Omental fat pad (tissue), 4 donors: ENCODE results near the gene KIF17. TPM values are rescaled to one million over a fixed set of nuclear protein-coding genes. Genes with fewer than 3 reads are reported as not detected.

Experiments used
- ATAC-seq: fragments of 150-250 bp; one replicate; pipeline ENCODE4 v1.9.1; 2016; ENCODE audit warnings: mild to moderate bottlenecking, moderate library complexity; ENCODE audit not compliant: low FRiP score
- DNase-seq: peaks from one replicate; pipeline ENCODE4 v3.0.0-alpha.2; 2019; ENCODE audit warnings: low spot score
- CTCF ChIP-seq, 3 donors: fragments of 450-650 bp; IDR thresholded peaks; one replicate each; pipeline ENCODE4 v1.5.1; 2016 to 2017; ENCODE audit warnings: antibody characterized with exemption in 3 of 3, mild to moderate bottlenecking in 3 of 3, moderate library complexity in 2 of 3
- total RNA-seq, 4 donors: library from RNA; depleted of rRNA; stranded (reverse); fragments of >200 nt; gene quantifications; one replicate each; pipeline ENCODE4 v1.1.0, GENCODE V29; 2016

Gene KIF17
- total RNA-seq, 4 donors from 2014 or later = 2.6 to 14.8 (median 4.1) TPM

GRCh38 chr1:20685741-20686140 lies 32.1 kb downstream of the KIF17 start:
- no peak for ATAC-seq
- no peak for TF ChIP-seq CTCF (IDR thresholded peaks at IDR 0.05)
- no peak for DNase-seq

- no peak for TF ChIP-seq CTCF (IDR thresholded peaks at IDR 0.05)
- no peak for ATAC-seq
- no peak for DNase-seq
Measured at GRCh38 chr1:20685099-20685662, 32.6 kb downstream of the KIF17 start.

DNA sequence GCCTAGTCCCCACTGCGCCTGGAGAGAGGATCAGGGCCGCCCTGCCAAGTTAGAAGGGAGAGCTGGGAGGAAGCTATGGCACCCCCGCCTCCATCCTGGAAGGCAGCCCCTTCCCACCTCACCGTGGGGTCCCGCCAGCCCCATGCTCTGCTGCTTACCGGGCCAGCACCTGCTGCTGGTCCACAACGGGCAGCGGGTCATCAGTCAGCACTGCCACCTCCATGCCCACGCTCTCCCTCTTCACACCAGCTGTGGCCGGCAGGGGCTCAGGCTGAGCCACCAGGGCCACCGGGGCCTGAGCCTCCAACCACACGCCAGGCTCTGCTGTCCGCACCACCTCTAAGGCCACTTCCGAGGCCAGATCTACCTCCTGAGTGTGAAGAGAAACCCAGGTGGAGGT lies 33.2 kb downstream of the KIF17 start:
- TF ChIP-seq CTCF (IDR thresholded peaks at IDR 0.05) = no peak
- no peak for DNase-seq
- ATAC-seq = no peak

- no peak for TF ChIP-seq CTCF (IDR thresholded peaks at IDR 0.05)
- ATAC-seq (no peak), DNase-seq (no peak)
Measured at GRCh38 chr1:20684050-20684620, 33.7 kb downstream of the KIF17 start.

- no peak for TF ChIP-seq CTCF (IDR thresholded peaks at IDR 0.05)
- DNase-seq (no peak), ATAC-seq (no peak)
Measured at GRCh38 chr1:20683614-20684013, 34.2 kb downstream of the KIF17 start.

DNA sequence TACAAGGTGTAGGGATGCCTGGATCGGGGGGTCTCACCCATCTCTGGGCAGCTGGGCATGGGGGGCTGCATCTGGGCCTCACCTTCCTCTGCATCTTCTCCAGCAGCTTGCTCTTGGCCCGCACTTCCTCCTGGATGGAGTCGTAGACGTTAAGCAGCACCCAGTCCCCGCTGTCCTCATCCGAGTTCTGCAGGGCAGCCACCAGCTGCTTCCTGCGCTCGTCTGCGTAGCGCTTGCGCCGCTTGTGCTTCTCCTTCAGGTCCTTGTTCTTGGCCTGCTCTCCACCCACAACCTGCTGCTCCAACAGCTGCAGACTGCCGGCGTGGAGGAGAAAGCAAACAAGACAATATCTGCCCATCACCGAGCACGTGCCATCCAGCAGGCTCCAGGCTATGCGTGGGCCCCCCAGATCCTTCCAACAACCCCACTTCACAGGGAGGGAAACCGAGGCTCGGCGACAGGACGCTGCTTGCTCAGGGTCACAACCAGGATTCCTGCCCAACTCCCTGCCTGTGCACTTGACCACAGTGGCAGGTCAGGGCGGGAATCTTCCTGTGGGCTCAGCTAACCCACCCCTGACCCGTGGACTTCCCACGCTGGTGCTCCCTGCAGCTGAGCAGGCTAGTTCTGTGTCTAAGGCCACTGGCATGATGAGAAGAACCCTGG lies 35.1 kb downstream of the KIF17 start:
- ATAC-seq (no peak), DNase-seq (no peak)
- no peak for TF ChIP-seq CTCF (IDR thresholded peaks at IDR 0.05)

- ATAC-seq (no peak), DNase-seq (no peak)
- TF ChIP-seq CTCF (IDR thresholded peaks at IDR 0.05) = no peak
Measured at GRCh38 chr1:20681999-20682398, 35.8 kb downstream of the KIF17 start.
